ENCODE data around the gene RASSF10.
A peak's percentile ranks its signal among the peaks of the same experiment; 100 is the strongest.

The RASSF10 gene

DNA sequence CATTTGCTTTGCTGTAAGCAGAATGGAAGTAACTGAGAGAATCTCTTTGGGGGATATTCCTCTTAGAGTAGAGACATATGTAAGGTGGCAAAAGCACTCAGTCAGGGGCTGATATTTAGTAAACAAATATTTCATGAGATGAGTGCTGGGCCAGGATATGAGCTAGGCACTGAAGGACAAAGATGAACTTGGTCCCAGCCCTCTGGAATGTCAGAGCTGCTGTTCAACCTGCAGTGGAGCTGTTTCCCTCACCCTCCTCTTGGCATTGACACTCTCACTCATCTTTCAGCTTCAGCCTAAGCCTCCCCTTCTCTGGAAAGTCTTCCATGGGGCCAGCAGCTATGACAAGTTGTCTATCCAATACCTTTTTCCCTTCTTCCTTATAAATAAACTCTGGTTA, 22.2 kb downstream of the RASSF10 start:
- no peak for TF ChIP-seq CTCF (IDR thresholded peaks at IDR 0.05; ENCODE audit: poor library complexity, severe bottlenecking)
- Histone ChIP-seq H3K4me1 (ENCODE audit: insufficient read depth, poor library complexity, severe bottlenecking) (peaks cover 4% of the 10 kb centered on the region), H3K4me3 (ENCODE audit: severe bottlenecking) (no peak overlapping the region), H3K9me3 (ENCODE audit: severe bottlenecking) (no peaks in the 10 kb centered on the region), H3K36me3 (ENCODE audit: low read depth) (no peaks in the 10 kb centered on the region), H3K27me3 (ENCODE audit: insufficient read depth, poor library complexity, severe bottlenecking) (no peaks in the 10 kb centered on the region), H3K27ac (ENCODE audit: poor library complexity, severe bottlenecking) (no peak overlapping the region)
- ATAC-seq (ENCODE audit: low read depth) (no peak), DNase-seq (ENCODE audit: low spot score) (no peak)

DNA sequence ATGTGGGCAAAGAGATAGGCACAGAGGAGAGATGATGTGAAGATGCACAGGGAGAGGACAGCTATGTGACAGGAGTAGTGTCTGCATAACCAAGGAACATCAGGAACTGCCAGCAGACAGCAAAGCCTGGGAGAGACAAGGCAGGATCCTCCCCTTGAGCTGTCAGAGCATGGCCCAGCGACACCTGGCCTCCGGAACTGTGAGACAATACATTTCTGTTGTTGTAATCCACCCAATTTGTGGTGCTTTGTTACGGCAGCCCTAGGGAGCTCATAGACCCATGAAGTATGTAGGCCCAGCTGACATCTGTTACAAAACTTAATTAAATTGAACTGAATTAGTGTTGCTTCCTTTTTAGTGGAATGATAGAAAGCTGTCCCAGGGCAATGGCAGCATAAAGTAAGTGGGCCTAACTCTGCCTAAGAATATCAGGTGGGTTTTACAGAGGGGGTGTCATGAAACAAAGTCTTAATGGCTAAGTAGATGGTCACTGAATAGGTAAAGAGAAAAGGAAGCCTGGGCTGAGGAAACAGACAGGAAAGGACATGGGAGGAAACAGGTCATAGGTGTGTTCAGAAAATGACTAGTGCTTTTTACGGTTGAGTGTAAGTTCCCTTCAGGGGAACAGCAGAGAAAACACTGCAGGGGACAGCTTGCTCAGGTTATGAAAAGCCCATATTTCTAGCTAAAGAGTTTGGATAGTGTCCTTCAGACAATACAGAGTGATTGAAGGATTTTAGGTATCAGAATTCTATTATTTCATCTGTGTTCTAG, 24.8 kb downstream of the RASSF10 start:
- ATAC-seq (ENCODE audit: low read depth): no peak
- H3K4me1 ChIP-seq (ENCODE audit: insufficient read depth, poor library complexity, severe bottlenecking): peaks cover 11% of the 10 kb centered on the region

GRCh38 chr11:13035711-13036110, 26.6 kb downstream of the RASSF10 start:
- peaks cover 11% of the 10 kb centered on the region for H3K4me1 ChIP-seq (ENCODE audit: insufficient read depth, poor library complexity, severe bottlenecking)
- no peak for TF ChIP-seq CTCF (IDR thresholded peaks at IDR 0.05; ENCODE audit: poor library complexity, severe bottlenecking)
- H3K27me3 ChIP-seq (ENCODE audit: insufficient read depth, poor library complexity, severe bottlenecking): no peaks in the 10 kb centered on the region
- H3K27ac ChIP-seq (ENCODE audit: poor library complexity, severe bottlenecking): no peak overlapping the region
- H3K4me3 ChIP-seq (ENCODE audit: severe bottlenecking): no peak overlapping the region
- no peak for DNase-seq (ENCODE audit: low spot score)
- no peaks in the 10 kb centered on the region for H3K9me3 ChIP-seq (ENCODE audit: severe bottlenecking)
- ATAC-seq (ENCODE audit: low read depth): no peak
- H3K36me3 ChIP-seq (ENCODE audit: low read depth): no peaks in the 10 kb centered on the region

More for the DNA sequence above, 24.8 kb downstream of the RASSF10 start:
- no peaks in the 10 kb centered on the region for H3K27me3 ChIP-seq (ENCODE audit: insufficient read depth, poor library complexity, severe bottlenecking)
- no peaks in the 10 kb centered on the region for H3K9me3 ChIP-seq (ENCODE audit: severe bottlenecking)
- H3K36me3 ChIP-seq (ENCODE audit: low read depth): no peaks in the 10 kb centered on the region
- no peak overlapping the region for H3K27ac ChIP-seq (ENCODE audit: poor library complexity, severe bottlenecking)
- no peak for TF ChIP-seq CTCF (IDR thresholded peaks at IDR 0.05; ENCODE audit: poor library complexity, severe bottlenecking)
- no peak for DNase-seq (ENCODE audit: low spot score)
- H3K4me3 ChIP-seq (ENCODE audit: severe bottlenecking): no peak overlapping the region

DNA sequence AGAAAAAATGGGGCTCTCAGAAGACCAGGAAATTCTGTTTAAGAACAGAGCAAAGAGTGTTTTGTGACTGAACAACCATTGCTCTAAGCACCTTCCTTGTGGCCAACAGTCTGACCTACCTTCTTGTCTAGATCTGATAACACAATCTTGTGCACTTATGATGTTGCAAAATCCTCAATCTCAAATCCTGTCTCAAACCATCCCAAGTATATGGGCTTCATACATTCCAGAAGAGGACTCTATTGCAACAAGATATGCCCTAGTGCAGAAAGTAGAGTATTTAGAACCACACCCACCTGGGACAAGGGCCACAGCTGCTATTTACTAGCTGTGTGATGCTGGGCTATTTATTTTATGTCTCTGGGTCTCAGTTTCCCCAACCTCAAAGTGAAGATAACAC, 27.1 kb downstream of the RASSF10 start:
- DNase-seq (ENCODE audit: low spot score): no peak
- Histone ChIP-seq H3K4me3 (ENCODE audit: severe bottlenecking) (no peak overlapping the region), H3K27ac (ENCODE audit: poor library complexity, severe bottlenecking) (no peak overlapping the region), H3K4me1 (ENCODE audit: insufficient read depth, poor library complexity, severe bottlenecking) (peaks cover 7% of the 10 kb centered on the region), H3K36me3 (ENCODE audit: low read depth) (no peaks in the 10 kb centered on the region), H3K9me3 (ENCODE audit: severe bottlenecking) (no peaks in the 10 kb centered on the region), H3K27me3 (ENCODE audit: insufficient read depth, poor library complexity, severe bottlenecking) (no peaks in the 10 kb centered on the region)
- no peak for ATAC-seq (ENCODE audit: low read depth)
- TF ChIP-seq CTCF (IDR thresholded peaks at IDR 0.05; ENCODE audit: poor library complexity, severe bottlenecking): no peak

GRCh38 chr11:13038366-13038765, 29.2 kb downstream of the RASSF10 start:
- no peaks in the 10 kb centered on the region for H3K36me3 ChIP-seq (ENCODE audit: low read depth)
- H3K4me1 ChIP-seq (ENCODE audit: insufficient read depth, poor library complexity, severe bottlenecking): peaks cover 7% of the 10 kb centered on the region
- DNase-seq (ENCODE audit: low spot score) (no peak), ATAC-seq (ENCODE audit: low read depth) (peak; percentile 64)
- no peaks in the 10 kb centered on the region for H3K9me3 ChIP-seq (ENCODE audit: severe bottlenecking)
- H3K4me3 ChIP-seq (ENCODE audit: severe bottlenecking): no peak overlapping the region
- TF ChIP-seq CTCF (IDR thresholded peaks at IDR 0.05; ENCODE audit: poor library complexity, severe bottlenecking): no peak
- H3K27me3 ChIP-seq (ENCODE audit: insufficient read depth, poor library complexity, severe bottlenecking): no peaks in the 10 kb centered on the region
- no peak overlapping the region for H3K27ac ChIP-seq (ENCODE audit: poor library complexity, severe bottlenecking)

Measured in RWPE2 (cell line).